H54 (cell line): ENCODE measurements around the gene ZNF878.

Experiments
- DNase-seq: peaks from one replicate; pipeline ENCODE4 v3.0.0; 2011; ENCODE audit warnings: low spot score, mixed read lengths; ENCODE audit not compliant: insufficient read length
- FAIRE-seq: peaks from 3 replicates; lab custom pipeline; 2011; peaks lifted over from hg19 to GRCh38; lab: Jason Lieb, UNC
- POLR2A ChIP-seq: IDR thresholded peaks from 2 replicates; pipeline ENCODE4 v1.6.1; 2011; ENCODE audit warnings: low read depth, mild to moderate bottlenecking, low read length

ZNF878 gene

DNA sequence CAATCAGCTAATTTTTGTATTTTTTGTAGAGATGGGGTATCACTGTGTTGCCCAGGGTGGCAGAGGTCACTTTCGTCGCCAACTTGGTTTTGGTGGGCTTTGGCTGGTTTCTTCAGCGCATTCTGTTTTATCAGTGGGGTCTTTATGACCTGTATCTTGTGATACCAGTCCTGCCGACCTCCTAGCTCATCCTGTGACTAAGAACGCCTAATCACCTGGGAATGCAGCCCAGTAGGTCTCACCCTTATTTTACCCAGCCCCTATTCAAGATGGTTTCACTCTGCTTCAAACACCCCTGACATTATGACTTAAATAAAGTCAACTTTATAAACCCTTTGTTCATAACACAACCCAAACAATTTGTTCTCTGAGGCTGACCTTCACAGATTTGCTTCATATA lies 3.0 kb upstream of the ZNF878 start:
- no peak for TF ChIP-seq POLR2A
- no peak for DNase-seq
- FAIRE-seq, result no peak

DNA sequence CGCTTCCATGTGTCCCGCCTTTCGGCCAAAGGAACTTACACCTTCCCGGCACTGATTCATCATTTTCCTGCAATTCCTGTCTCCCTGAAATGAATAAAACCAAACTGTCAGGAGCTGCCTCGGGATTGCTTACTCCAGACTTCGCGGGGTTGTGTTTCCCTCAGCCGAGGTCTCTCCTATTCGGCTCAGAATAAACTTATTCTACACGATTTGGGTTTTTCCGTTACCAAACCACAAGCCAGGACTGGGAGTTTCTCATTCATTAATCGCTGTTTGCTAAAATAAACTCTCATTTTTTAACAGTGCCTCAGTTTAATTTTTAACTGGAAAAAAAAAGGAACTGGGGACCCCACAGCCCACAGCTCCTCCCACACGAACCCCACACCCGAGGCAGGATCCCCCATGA lies 667 bp downstream of the ZNF878 start:
- FAIRE-seq (peak; percentile 71), DNase-seq (no peak)
- TF ChIP-seq POLR2A, result no peak

- no peak for TF ChIP-seq POLR2A
- DNase-seq (no peak), FAIRE-seq (no peak)
These were observed 4.9 kb downstream of the ZNF878 start for GRCh38 chr19:12047868-12048267.

DNA sequence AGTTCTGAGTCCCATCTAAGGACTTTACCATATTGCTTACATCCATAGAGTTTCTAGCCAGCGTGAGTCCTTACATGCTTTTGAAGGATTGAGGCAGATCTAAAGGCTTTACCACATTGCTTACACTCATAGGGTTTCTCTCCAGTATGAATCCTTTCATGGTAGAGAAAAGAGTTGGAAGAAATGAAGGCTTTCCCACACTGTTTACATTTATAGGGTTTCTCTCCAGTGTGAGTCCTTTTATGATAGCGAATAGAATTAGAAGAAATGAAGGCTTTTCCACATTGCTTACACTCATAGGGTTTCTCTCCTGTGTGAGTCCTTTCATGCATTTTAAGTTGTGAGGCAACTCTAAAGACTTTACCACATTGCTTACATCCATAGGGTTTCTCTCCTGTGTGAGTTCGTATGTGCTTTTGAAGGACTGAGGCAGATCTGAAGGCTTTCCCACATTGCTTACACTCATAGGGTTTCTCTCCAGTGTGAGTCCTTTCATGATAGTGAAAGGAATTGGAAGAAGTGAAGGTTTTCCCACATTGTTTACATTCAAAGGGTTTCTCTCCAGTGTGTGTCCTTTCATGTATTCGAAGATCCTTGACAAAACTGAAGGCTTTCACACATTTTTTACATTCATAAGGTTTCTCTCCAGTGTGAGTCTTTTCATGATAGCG lies 8.9 kb downstream of the ZNF878 start:
- no peak for DNase-seq
- TF ChIP-seq POLR2A, result no peak
- no peak for FAIRE-seq

DNA sequence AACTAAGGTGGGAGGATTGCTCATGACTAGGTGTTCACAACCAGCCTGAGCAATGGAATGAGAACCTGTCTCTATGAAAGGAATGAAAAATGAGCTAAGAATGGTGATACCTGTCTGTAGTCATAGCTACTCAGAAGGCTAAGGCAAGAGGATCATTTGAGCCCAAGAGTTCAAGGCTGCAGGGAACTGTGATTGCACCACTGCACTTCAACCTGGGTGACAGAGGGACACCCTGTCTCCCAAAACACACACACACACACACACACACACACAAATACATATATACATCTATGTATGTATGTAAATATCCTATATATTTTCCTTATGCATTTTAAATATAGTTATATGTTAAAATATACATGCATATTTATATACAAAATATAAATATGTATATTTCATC lies 9.9 kb downstream of the ZNF878 start:
- DNase-seq (no peak), FAIRE-seq (no peak)
- no peak for TF ChIP-seq POLR2A

DNA sequence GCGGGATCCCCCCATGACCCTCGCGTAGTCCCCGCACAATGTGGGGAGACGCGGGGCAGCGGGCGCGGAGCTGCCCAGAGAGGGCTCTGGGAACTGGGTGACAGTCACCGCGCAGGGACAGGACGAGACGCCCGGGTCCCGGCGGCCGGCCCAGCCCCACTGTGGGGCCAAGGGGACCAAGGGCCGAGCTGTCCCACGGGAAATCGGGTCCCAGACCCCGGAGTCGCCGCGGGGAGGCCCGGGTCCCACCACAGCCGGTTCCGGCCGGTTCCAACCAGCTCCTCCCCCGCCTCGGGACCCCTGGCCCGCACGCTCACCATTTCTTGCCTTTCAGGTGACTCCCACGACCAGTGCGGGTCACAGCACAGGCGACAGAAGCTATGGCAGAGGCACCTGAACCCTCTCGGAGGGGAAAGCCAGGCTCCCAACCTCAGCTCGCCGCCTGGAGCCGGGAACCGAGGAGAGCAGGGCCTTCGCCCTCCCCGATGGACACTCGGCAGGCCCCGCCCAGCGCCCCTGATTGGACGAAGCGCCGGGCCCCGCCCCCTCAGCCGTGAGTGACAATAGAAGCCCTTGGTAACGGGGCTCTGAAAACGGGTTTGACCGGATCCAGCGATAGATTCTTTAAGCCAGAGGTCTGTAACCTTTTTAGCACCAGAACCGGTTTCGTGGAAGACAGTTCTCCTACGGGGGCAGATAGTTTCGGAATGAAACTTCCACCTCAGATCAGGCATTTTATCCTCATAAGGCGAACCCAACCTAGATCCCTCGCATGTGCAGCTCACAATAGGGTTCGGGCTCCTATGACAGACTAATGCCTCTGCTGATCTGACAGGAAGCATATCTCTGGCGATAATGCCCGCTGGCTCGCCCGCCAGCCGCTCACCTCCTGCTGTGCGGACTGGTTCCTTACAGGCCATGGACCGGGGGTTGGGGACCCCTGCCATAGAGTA lies 17.3 kb downstream of the ZNF878 start, which contains the start of gene ZNF433:
Gene ZNF433 (minus strand): TSS at position 460 of the 953 bp plus-strand sequence. CDS start 140 bp downstream, at position 320.
- TF ChIP-seq POLR2A, result peak; percentile 87
- DNase-seq (peak; percentile 89), FAIRE-seq (no peak)

GRCh38 chr19:12034620-12035019 lies 18.1 kb downstream of the ZNF878 start:
- DNase-seq (no peak), FAIRE-seq (no peak)
- TF ChIP-seq POLR2A, result no peak

- no peak for FAIRE-seq
- no peak for DNase-seq
- no peak for TF ChIP-seq POLR2A
These were observed 18.6 kb downstream of the ZNF878 start for GRCh38 chr19:12034198-12034597.

DNA sequence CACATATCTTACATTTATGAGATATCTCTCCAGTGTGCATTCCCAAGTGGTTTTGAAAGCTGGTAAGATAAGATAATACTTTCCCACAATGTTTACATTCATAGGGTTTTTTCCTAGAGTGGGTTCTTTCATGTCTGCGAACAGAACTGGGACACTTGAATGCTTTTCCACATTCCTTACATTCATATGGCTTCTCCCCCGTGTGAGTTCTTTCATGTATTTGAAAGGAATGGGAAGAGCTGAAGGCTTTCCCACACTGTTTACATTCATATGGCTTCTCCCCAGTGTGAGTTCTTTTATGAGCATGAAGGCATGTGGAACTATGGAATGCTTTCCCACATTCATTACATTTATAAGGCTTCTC lies 37.0 kb downstream of the ZNF878 start:
- DNase-seq (no peak), FAIRE-seq (no peak)
- TF ChIP-seq POLR2A, result no peak

- TF ChIP-seq POLR2A, result no peak
- DNase-seq (no peak), FAIRE-seq (no peak)
These were observed 37.6 kb downstream of the ZNF878 start for GRCh38 chr19:12015015-12015752.

DNA sequence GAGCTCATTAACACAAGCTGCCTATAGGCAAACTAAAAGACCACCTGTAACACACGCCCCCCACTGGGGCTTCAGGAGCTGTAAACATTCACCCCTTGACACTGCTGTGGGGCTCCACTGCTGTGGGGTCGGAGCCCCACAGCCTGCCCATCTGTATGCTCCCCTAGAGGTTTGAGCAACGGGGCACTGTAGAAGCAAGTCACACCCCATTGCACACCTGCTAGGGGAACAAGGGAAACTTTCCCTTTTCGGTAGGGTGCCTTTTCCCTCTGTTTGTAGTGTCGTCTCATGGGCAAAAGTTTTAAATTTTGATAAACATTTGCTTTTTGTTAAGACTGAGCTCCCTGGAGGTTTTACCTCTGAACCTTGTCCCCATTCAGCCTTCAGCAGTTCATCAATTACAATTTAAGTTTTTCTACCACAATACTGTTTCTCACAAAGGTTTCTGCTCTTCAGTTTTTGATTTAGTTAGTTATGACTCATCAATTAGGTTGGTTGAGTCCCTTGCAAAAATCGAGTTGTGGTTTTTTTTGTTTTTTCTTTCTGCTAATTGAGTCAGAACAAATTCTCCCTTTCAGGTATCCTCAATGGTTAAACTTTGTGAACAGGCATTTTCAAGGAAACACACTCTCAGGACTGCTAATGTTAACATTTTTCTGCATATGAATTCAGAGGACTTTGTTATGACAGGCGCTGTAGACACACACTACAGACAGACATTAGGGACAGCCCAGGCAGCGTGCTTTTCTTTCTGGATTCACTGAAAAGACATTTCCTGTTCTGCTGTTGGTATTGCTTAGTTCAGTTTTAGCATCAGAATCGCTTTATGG lies 52.4 kb downstream of the ZNF878 start:
- no peak for FAIRE-seq
- DNase-seq, result no peak

GRCh38 chr19:11995174-11995573 lies 57.6 kb downstream of the ZNF878 start:
- DNase-seq, result no peak
- no peak for TF ChIP-seq POLR2A
- no peak for FAIRE-seq

More for the DNA sequence above, 52.4 kb downstream of the ZNF878 start:
- no peak for TF ChIP-seq POLR2A
